A549 (cell line): Measurements from ENCODE around the gene PADI6.

ENCODE experiments used
- CTCF ChIP-seq: fragments of >200 bp; sonication (Bioruptor Twin); formaldehyde crosslinking; IDR thresholded peaks from 3 replicates; pipeline ENCODE4 v1.5.1; 2016
- SMC3 ChIP-seq: fragments of >200 bp; sonication (Bioruptor Twin); formaldehyde crosslinking; IDR thresholded peaks from 3 replicates; pipeline ENCODE4 v1.6.1; 2018; ENCODE audit warnings: inconsistent platforms
- ZFP36 ChIP-seq: fragments of 450-650 bp; IDR thresholded peaks from 2 replicates; pipeline ENCODE4 v1.6.1; 2014; ENCODE audit warnings: borderline replicate concordance; ENCODE audit not compliant: partially characterized antibody

DNA sequence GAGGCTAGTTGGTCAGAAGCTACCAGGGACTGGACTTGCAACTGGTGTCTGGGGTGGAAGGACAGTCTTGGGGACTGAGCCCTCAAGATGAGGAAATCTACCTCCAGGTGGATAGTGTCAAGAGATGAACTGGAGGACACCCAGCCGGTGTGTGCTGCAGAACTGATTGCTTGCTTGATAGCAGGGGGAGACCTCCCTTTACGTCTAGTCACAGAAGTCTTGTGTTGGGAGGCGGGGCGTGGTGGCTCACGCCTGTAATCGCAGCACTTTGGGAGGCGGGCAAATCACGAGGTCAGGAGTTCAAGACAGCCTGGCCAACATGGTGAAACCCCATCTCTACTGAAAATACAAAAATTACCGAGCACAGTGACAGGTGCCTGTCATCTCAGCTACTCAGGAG, 62.6 kb downstream of the PADI6 start:
- no peak for TF ChIP-seq CTCF
- TF ChIP-seq SMC3 = no peak
- TF ChIP-seq ZFP36 = no peak
